Transverse colon (tissue), 4 donors: ENCODE measurements around the gene KLRC2.

Source experiments
- CTCF ChIP-seq, 5 experiments: fragments of 200-600 bp in 3 of 5; fragments of 450-650 bp in 2 of 5; sonication (generic) in 3 of 5; IDR thresholded peaks; 1 replicate in 2 of 5; 2 replicates in 3 of 5; pipeline ENCODE4 v1.5.1; 2016 to 2017; ENCODE audit warnings: antibody characterized with exemption in 5 of 5, inconsistent platforms in 3 of 5, mild to moderate bottlenecking in 2 of 5, moderate library complexity in 1 of 5
- POLR2AphosphoS5 ChIP-seq, 3 donors: sonication (generic); formaldehyde crosslinking; IDR thresholded peaks; one replicate each; pipeline ENCODE4 v1.6.1; 2016; ENCODE audit warnings: antibody characterized with exemption in 3 of 3

GRCh38 chr12:10454531-10454930 is 18.7 kb upstream of the KLRC2 start:
- TF ChIP-seq CTCF (IDR thresholded peaks at IDR 0.05) (no peak), POLR2AphosphoS5 (IDR thresholded peaks at IDR 0.05) (no peak)
